Measurements from ENCODE around the gene CLDN22. TPM values are rescaled to one million over a fixed set of nuclear protein-coding genes. Genes with fewer than 3 reads are reported as not detected.

The CLDN22 gene
- total RNA-seq, 2 experiments from 2014 or later = not detected

DNA sequence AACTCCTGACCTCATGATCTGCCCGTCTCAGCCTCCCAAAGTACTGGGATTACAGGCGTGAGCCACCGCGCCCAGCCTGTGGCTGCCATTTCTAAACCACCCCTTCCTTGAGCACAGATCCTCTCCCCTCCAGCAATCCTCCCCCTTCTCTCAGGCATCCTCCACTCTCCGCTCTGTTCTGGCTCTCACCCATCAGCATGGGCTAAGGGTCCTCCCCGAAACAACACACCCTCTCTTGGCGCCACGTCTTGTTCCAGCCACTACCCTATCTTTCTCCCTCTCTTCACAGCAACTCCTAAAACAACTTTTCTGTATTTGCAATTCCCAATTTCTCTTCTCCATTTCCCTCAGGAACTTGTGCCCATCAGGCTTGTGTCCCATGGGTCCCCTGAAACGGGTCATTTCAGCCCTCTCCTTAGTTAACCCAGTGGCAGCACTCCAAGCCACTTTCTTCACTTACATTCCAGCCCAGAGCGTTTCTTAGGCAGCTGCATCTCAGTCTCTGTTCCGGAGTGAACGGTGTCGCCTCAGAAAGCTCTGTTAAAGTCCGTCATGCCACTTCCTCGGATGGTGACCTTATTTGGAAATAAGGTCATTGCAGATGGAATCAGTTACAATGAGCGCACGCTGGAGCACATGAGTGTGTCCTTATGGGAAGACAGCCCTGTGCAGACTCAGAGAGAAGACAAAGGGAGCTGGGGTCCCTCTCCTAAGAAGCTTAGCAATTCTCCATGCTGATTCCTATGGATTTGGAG is 30.4 kb upstream of the CLDN22 start:
- intact Hi-C loops (cut with micrococcal nuclease) = no loop called here
- Mint-ChIP-seq H3K27ac (no peak overlapping the region), H3K9me3 (no peaks in the 10 kb centered on the region), H3K27me3 (peaks cover 9% of the 10 kb centered on the region), H3K36me3 (ENCODE audit: low read depth) (no peaks in the 10 kb centered on the region), H3K4me3 (no peak overlapping the region), H3K4me1 (ENCODE audit: low read depth) (peaks cover 18% of the 10 kb centered on the region)
- CTCF ChIA-PET = interaction anchor here (1.4 kb wide), 1 partner anchor 57 kb away, joined by 3 read pairs; no protein-coding TSS in a partner anchor
- no peak for DNase-seq
- POLR2A ChIA-PET = no interaction called here
- no peak for TF ChIP-seq CTCF (IDR thresholded peaks at IDR 0.05)
- no peak for ATAC-seq

GRCh38 chr4:183349673-183350072 is 29.6 kb upstream of the CLDN22 start:
- peak overlapping the region; percentile 47 for H3K27ac Mint-ChIP-seq

DNA sequence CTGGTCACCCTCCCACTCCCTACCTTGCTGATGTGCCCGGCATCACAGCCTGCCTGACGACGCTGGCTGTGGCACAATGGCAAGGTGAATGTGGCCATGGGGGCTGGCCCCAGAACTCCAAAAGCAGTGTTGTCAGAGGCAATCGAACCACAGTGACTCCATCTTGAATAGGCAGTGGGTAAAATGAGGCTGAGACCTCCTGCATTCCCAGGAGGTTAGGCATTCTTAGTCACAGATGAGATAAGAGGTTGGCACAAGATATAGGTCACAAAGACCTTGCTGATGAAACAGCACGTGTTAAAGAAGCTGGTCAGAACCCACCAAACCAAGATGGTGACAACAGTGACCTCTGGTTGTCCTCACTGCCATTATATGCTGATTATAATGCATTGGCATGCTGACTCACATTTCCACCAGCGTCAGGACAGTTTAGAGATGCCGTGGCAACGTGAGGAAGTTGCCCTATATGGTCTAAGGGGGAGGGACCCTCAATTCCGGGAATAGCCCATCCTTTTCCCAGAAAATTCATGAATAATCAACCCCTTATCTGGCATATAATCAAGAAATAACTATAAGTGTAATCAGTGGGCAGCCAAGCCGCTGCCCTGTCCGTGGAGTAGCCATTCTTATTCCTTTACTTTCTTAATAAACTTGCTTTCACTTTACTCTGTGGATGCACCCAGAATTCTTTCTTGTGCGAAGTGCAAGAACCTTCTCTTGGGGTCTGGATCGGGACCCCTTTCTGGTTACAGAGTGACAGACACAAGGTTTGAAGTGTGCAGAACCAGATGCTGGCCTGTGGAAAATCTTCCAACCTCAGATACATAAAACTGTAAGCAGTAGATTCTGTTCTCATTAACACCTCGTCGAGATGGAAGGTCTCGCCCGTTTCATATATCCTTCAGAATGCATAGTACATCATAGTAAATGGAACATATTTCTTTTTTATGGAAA is 28.9 kb upstream of the CLDN22 start:
- intact Hi-C loops (cut with micrococcal nuclease) = no loop called here
- TF ChIP-seq CTCF (IDR thresholded peaks at IDR 0.05) = no peak
- DNase-seq (peak; percentile 85), ATAC-seq (peak; percentile 98)
- H3K4me1 Mint-ChIP-seq (ENCODE audit: low read depth) = peaks cover 18% of the 10 kb centered on the region
- no peak overlapping the region for H3K4me3 Mint-ChIP-seq
- no peaks in the 10 kb centered on the region for H3K36me3 Mint-ChIP-seq (ENCODE audit: low read depth)
- peak overlapping the region; percentile 58 for H3K27ac Mint-ChIP-seq
- peaks cover 14% of the 10 kb centered on the region for H3K27me3 Mint-ChIP-seq
- no peaks in the 10 kb centered on the region for H3K9me3 Mint-ChIP-seq
- POLR2A ChIA-PET = no interaction called here
- CTCF ChIA-PET = no interaction called here

More at GRCh38 chr4:183349673-183350072, 29.6 kb upstream of the CLDN22 start:
- Mint-ChIP-seq H3K9me3 (no peaks in the 10 kb centered on the region), H3K27me3 (peaks cover 12% of the 10 kb centered on the region), H3K36me3 (ENCODE audit: low read depth) (no peaks in the 10 kb centered on the region), H3K4me1 (ENCODE audit: low read depth) (peaks cover 18% of the 10 kb centered on the region), H3K4me3 (no peak overlapping the region)
- ATAC-seq = no peak
- POLR2A ChIA-PET = no interaction called here
- TF ChIP-seq CTCF (IDR thresholded peaks at IDR 0.05) = no peak
- peak; percentile 17 for DNase-seq
- intact Hi-C loops (cut with micrococcal nuclease) = no loop called here
- CTCF ChIA-PET = no interaction called here

- CTCF ChIA-PET = no interaction called here
- no peak for ATAC-seq
- no peaks in the 10 kb centered on the region for H3K9me3 Mint-ChIP-seq
- TF ChIP-seq CTCF (IDR thresholded peaks at IDR 0.05) = no peak
- POLR2A ChIA-PET = no interaction called here
- peaks cover 16% of the 10 kb centered on the region for H3K27me3 Mint-ChIP-seq
- DNase-seq = no peak
- peaks cover 18% of the 10 kb centered on the region for H3K4me1 Mint-ChIP-seq (ENCODE audit: low read depth)
- no peak overlapping the region for H3K27ac Mint-ChIP-seq
- H3K36me3 Mint-ChIP-seq (ENCODE audit: low read depth) = no peaks in the 10 kb centered on the region
- no peak overlapping the region for H3K4me3 Mint-ChIP-seq
- intact Hi-C loops (cut with micrococcal nuclease) = no loop called here
These were observed 28.1 kb upstream of the CLDN22 start for GRCh38 chr4:183348136-183348535.
